Measurements from ENCODE around the gene PIAS1. TPM values are rescaled to one million over a fixed set of nuclear protein-coding genes. Genes with fewer than 3 reads are reported as not detected.
"Not testable (repeated sequence)": the region's sequence is repeated elsewhere in the genome, so short reads cannot be mapped to it uniquely, and the experiment has no call there.

The PIAS1 gene
- 14.9 and 25.6 TPM in 2 replicates for total RNA-seq (2014; rRNA removed; shearing (Covaris generic))

DNA sequence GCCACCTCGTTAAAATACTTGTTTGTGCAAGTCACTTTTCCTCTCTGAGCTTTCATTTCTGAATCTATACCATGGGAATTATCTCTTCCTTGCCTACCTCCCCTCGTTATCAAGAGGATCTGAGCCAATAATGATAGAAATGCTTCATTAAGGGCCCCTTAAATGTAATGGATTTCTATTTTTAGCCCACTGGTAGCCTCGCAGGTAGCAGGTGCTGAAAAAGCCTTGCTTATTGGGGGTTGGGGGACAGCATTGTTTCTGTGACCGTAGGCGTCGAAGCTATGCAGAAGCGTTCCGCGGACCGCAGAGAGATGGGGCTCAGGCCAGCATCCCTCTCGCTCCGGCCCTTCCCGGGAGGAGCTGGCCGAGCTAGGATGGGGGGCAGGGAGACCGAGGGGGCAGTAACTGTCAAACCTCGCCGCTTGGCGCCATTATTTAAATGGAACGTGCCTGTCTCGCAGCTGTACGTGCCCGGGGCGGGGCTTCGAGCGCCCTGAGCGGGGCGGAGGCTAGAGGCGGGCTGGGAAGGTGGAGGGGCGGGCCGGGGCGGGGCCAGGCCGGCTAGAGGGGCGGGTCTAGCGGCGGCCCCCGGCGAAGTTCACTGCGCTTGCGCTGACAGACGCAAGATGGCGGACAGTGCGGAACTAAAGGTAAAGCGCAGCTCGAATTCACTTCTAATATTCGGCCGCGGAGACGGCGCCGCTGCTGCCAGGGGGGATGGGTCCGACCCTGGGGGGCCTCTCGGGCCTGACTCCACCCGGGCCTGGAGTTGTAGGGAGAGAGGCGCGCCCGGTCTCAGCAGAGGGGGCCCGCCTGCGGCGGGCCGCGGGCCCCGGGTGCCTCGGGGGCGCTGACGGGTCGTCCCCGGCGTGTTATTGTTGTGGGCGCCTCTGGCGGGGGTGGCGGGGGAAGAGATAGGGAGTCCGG, at the start of gene PIAS1:
Gene PIAS1 (plus strand): TSS at position 615 of the 927 bp plus-strand sequence. CDS start 12 bp downstream, at position 627.
- DNase-seq (ENCODE audit: low read depth), result peak; percentile 94

DNA sequence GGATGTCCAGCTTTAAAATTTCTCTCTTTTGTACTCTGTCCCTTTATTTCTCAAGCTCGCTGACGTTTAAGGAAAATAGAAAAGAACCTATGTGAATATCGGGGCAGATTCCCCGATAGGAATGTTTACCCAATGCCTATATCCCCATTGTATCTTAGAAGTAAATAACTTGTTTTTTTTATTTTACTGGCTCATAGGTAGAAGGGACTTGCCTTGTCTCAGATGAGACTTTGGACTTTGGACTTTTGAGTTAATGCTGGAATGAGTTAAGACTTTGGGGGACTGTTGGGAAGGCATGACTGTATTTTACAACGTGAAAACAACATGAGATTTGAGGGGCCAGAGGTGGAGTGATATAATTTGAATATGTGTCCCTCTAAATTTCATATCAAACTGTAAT, 46.5 kb upstream of the PIAS1 start:
- not testable (repeated sequence) for DNase-seq (ENCODE audit: low read depth)

- DNase-seq (ENCODE audit: low read depth), result no peak
Measured at GRCh38 chr15:68010361-68011153, 43.6 kb upstream of the PIAS1 start.

DNA sequence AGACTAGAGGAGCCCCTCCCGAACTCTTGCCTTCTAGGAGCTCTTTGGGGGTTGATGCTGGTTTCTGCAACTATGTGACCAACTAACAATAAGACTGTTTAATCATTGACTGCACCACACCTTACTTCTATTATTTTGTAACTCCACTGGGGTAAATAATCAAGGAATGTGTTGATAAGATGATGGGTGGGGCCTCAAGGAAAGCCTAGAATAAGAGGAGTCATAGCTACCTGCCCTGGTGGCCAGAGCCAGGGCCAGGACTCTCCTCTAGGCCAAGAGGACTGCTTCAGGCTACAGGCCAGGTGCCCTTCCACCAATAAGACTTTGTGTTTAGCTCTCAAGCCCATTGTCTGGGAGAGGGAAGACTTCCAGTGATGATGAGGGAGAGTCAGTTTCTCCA, 41.2 kb upstream of the PIAS1 start:
- no peak for DNase-seq (ENCODE audit: low read depth)

DNA sequence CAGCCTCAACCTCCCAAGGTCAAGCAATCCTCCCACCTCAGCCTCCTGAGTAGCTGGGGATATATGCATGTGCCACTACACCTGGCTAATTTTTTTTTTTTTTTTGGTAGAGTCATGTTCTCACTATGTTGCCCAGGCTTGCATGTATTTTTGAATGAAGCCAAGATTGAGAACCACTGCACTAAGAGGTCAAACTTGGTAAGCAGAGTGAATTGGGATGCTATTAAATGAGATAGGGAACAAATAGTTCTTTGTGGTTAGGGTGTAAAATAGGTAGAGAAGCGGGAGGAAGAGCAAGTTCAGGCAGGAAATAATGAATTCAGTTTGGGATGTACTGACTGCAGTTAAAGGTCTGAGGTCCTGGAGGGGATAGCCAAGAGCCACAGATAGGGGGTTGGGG, 39.9 kb upstream of the PIAS1 start:
- no peak for DNase-seq (ENCODE audit: low read depth)

DNA sequence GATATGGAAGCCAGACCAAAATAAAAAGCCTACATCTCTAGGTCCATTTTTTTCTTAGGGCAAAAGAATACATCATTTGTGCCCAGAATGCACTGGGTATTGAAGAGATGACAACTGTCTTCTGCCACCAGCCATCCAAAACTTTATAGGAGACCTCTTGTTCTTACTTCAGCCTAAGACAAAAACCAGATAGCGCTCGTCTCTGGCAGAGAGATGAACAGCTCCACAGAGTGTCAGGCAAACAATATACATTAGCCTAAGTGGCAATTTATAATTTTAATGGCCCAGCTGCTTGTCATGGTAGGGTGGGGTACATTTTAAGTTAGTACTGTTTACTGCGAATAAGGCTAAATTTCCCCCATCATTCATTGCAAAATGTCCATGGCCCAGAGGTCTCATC, 38.9 kb upstream of the PIAS1 start:
- DNase-seq (ENCODE audit: low read depth), result no peak

DNA sequence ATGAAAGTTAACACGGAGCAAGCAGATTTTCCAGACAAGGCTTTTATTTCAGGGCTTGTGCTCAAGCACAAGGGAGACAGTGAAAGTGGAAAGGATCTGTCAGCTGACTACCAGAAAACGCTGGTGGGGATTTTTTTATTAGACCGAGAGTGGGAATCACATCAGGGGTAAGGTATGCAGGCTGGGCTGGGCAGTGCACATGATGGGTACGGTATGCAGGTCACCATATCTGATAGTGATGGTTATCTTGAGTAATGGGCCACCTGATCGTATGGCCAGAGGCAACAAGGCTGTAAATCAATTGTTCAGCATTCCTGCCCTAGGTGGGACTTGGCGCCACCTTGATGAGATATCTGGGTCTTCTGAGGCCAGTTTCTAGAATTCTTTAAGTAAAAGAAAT, 36.9 kb upstream of the PIAS1 start:
- DNase-seq (ENCODE audit: low read depth), result no peak

- no peak for DNase-seq (ENCODE audit: low read depth)
Measured at GRCh38 chr15:68018797-68019444, 35.2 kb upstream of the PIAS1 start.

GRCh38 chr15:68019814-68020525, 34.1 kb upstream of the PIAS1 start:
- no peak for DNase-seq (ENCODE audit: low read depth)

DNA sequence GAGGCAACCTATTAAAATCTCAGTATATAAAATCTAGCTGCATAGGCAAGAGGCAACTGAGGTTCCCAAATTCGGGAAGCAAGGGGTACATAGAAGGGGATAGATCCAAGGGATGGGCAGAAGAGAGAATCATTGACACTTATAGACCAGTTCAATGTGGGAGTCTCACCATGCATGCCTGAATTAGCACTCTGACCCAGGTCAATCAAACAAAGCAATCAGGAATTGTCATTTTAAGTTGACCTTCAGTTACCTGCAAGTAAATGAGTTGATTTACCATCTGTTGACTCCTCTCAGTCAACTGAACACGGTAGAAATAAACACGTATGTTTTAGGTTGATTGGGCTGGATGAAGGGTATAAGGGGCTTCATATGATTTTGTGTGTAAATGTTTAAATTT, 33.4 kb upstream of the PIAS1 start:
- no peak for DNase-seq (ENCODE audit: low read depth)

DNA sequence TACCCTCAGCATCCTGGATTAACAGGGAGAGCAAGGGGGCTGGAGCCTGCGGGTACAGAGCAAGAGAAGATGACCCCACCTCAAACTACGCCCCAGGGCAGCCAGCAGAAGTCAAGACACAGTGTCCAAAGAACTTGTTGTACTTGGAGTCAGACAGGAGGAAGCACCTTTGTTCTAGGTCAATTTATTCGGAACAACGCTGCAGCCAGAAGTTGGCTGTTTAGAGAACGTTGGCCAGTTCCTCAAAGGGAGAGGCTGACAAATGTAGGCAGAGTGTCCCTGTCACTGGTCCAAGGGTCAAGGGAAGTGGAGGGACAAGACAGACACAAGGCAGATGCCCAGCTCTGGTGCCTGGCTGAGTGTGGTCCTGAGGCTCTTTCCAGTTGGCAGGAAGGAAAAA, 32.1 kb upstream of the PIAS1 start:
- no peak for DNase-seq (ENCODE audit: low read depth)

- no peak for DNase-seq (ENCODE audit: low read depth)
Measured at GRCh38 chr15:68023307-68024101, 30.6 kb upstream of the PIAS1 start.

DNA sequence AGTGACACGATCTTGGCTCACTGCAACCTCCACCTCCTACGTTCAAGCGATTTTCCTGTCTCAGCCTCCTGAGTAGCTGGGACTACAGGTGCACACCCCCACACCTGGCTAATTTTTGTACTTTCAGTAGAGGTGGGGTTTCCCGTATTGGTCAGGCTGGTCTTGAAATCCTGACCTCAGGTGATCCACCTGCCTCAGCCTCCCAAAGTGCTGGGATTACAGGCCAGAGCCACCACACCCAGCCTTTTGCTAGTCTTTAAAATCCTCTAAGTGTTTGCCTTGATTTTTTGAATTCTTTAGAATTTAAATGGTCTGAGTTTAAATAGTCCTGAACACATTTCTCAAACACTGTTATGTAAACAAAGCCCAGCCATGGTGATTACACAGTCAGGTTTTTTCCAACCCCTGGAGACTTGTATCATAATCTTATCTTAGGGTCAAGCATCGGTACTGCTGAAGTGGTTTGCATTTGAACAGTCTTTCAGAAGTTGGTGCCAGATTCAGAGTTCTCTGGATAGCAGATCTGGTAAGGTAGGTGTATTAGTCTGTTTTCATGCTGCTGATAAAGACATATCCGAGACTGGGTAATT, 28.2 kb upstream of the PIAS1 start:
- DNase-seq (ENCODE audit: low read depth), result no peak

DNA sequence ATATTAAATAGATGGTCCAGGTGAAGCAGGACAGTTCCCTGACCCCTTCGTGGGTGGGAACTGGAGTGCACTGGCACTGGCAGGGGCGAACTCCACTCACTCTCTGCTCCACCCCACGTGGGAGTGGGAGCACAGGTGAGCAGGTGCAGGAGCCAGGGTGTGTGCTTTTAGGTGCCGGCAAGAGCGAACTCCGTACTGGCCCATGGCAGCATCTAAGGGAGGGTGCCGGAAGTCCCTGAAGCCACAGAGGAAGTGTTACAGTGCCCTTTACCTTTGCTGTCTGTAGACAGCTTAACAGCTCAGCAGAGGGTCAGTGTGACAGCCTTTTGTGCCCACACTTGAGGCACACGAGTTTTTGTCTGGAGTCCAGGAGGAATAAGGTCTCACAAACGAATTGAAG, 26.7 kb upstream of the PIAS1 start:
- DNase-seq (ENCODE audit: low read depth), result no peak

DNA sequence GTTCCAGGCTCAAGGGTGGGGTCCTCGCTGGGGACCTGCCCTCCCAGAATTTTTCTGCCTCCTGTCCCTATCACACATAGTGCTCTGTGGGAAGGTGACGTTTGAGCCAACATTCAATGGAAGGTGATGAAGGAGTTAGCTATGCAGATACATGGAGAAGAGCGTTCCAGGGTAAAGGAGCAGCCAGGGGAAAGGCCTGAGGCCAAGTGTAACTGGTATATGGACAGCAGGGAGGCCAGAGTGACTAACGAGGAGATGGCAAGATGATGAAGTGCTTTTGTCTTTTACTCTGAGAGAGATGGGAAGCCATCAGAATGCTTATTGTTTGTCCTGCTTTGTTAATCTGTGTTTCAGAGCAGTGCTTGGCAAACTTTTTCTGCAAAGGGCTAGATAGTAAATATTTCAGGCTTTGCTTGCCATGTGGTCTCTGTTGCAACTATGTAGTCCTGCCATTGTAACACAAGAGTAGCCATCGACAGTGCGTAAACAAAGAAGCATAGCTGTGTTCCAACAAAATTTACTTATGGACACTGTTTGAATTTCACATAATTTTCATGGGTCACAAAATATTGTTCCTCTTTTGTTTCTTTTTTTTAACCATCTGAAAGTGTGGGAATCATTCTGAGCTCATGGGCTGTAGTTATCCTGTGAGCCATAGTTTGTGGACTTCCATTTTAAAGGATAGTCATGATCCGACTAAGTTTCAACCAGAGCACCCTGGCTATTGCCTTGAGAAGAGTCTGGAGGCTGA, 25.8 kb upstream of the PIAS1 start:
- DNase-seq (ENCODE audit: low read depth), result no peak

- DNase-seq (ENCODE audit: low read depth), result no peak
Measured at GRCh38 chr15:68028888-68029207, 25.3 kb upstream of the PIAS1 start.

GRCh38 chr15:68029959-68030358, 24.2 kb upstream of the PIAS1 start:
- no peak for DNase-seq (ENCODE audit: low read depth)

GRCh38 chr15:68031404-68031803, 22.7 kb upstream of the PIAS1 start:
- no peak for DNase-seq (ENCODE audit: low read depth)

DNA sequence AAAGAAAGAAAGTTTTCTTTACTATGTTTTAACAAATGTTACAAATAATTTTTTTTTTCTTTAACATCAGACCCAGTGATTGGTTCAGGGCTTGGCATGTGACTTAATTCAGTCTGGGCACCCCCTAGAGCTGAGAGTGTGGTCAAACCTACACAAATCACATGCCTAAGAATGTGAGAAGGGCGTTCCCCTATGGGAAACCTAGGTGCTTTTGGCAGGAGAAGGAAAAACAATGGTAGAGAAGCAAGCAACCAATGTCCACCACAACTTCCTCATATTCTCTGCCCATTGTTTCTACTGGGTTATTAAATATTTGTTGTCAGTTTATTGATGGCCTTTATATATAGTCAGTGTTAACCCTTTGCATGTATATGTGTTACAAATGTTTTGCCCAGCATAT, 21.4 kb upstream of the PIAS1 start:
- peak; percentile 37 for DNase-seq (ENCODE audit: low read depth)

DNA sequence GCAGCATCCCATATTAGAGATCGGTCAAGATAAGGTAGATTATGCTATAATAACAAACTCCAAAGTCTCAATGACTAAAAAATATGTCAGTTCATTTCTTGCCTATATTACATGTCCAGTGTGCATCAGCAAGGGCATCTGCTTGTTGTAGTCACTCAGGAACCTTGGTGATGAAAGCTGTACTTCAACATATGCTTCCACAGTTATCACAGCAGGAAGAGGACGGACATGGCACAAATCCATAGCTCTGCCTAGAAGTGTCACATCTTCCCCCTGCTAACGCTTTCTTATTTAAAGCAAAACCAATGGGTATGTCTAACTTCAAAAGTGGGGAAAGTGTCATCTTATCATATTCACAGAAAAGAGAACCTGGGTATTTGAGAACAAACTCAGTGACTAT, 20.0 kb upstream of the PIAS1 start:
- DNase-seq (ENCODE audit: low read depth), result no peak

Measured in Daoy (cell line).